HG02588 (cell line): ENCODE data around the gene DKK3.

ENCODE experiments used
- ATAC-seq: cut with Tn5 transposase; IDR thresholded peaks from one replicate; pipeline ENCODE4 v1.9.1; 2021; ENCODE audit warnings: mild to moderate bottlenecking, moderate library complexity; ENCODE audit not compliant: unreplicated experiment

Gene DKK3

DNA sequence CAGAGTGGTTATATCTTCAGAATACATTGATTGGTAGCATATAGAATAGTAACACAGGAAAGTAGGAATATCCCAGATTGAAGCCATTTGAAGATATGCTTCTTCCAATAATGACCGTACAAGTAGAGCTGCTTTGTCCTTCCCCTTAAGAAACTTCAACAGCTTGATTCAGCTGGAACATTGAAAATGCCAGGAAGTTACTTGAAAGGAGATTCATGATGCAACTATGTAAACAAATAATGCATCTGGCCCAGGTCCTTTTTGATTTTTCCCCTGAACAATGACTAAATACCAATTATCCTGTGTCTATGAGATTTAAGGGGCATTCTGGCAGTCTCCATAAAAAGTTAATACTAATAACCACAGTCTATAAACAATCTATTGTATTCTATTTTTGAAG, 3.0 kb downstream of the DKK3 start:
- no peak for ATAC-seq

DNA sequence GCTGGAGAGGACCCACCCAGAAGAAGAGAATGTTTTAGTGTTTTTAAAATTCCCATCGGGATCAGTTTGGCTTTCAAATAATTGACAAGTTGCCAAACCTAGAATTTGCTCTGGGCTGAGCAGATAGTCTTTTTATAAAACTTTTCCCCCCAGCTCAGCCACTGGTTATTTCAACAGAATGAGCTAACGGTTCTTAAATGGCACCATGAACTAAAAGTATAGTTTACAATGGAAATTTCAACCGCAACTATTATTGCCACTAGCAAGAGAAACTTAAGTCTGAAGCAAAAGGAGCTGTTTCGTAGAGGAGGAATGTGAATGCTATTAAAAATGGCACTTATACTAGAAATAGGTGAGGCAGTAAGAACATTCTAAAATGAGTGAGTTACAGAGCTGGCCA, 3.4 kb downstream of the DKK3 start:
- no peak for ATAC-seq

DNA sequence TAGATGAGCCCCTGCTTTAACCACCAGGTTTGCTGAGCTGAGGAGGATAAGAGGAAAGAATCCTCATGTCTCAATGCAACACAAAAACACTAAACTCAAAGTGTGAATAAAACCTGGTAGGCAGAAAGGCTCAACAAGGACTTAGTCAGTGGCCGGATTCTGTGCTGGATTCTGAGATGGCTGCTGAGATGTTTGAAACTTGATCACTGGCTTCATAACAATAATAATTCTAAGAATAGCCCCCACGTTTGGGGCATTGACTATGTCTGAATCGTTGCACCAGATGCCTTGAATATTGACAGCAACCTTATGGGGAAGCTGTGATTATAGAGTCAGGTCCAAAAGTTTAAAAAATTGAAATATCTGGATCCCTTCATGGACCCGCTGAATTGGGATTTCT, 4.6 kb downstream of the DKK3 start:
- no peak for ATAC-seq

DNA sequence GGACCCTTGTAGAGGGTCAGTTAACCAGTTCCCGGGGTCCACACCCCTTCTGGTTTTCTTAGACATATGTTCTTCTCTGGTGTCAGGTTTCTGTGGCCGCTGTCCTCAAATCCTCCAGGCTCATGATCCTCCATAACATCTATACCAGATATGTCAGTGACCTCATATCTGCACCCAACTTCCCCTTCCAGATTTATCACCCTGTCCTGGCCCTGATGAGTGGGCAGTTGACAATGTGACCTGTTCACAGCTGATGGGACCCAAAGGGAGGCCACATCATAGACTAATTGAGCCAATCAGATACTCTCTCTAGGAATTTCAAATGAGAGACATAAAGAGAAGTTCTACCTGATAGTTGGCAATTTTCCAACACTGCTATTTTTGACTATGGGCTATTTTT, 5.1 kb downstream of the DKK3 start:
- no peak for ATAC-seq

DNA sequence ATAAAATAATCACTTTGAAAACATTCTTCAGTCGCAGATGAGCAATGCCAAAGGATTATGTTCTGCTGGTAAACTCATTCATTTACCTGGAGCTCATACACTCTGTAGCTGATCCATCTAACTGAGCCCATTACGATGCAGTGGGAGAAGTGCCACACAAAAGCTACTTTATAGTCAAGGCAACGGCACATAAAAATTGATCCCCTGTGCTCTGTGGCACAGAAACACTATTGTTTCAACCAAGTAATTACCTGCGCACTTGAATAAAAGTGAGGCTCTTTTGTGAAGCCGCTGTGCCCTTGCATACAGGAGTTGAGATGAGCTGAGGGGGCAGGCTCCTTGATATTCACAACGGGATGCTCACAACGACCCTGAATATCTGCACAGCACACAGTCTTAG, 7.2 kb downstream of the DKK3 start:
- no peak for ATAC-seq

DNA sequence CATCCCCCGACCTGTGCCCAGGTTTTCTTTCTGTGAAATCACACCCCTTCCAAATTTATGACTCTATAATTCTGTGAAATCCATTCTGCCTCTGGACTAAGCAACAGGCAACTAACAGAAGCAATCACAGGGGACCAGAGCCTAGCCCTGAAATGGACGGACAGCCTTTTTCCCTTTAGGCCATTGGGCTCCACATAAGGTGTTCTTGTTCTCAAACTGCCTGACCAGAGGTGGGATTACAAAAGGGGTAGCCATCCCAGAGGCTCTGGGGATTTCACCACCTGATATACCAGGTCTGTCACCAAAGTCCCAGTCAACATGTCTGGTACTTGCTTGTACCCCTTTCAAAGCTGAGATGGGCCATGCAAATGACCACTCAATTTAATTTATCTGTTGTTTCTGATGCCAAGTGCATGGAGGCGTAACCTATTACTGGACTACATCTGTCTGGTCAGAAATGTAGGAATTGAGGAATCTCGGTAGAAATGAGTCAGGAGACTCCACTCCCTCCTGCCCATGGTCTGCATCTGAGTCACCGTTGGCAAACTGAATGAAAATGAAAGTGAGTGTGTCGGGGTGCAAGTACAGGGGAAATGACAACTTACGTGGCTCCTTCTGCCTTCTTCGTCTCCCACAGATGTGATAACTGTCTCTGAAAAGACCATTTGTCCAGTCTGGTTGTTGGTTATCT, 10.2 kb downstream of the DKK3 start:
- no peak for ATAC-seq

DNA sequence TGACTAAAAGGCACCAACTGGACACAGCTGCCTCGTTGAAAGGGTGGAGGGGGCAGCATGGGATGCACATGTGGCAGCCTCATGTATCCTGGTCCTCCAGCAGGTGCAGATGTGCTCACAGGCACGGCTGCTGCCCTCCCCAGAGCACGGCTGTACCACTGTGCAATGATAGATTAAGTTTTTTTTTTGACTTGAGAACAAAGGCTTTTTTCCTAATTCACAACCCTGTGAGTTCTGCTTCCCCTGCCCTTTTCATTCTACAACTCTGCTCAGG, 11.4 kb downstream of the DKK3 start:
- no peak for ATAC-seq

DNA sequence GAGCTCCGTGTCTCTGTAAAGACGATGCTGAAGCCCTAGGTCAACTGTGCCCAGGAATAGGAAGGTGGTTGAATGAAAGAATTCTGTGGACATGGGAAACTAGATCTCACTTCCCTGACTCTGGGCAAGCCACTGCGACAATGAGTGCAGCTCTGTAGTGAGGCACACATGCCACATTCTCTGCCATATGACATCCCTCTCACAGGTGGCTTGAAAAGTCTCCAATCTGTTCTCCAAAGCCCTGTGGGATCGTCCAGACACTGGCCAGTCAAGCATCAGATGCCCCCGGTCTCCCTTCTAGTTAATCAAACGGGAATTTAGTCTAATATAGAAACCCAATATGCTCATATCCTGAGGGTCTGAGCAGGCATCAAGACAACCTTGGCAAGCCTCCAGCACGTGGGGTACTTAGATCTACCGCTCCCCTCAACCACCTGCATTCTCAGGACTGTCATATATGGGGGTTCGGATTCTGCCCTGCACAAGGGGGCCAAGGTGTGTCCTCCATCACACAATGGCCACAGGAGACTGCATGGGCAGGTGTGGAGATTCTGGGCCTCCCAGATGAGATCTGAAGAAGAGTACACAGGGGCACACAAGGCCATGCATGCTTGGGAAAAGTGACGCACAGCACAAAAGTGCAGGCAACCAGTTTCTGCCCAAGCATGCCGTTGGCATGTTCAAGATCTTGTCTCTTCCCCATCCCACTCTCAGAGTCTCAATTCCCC, 11.9 kb downstream of the DKK3 start:
- no peak for ATAC-seq

DNA sequence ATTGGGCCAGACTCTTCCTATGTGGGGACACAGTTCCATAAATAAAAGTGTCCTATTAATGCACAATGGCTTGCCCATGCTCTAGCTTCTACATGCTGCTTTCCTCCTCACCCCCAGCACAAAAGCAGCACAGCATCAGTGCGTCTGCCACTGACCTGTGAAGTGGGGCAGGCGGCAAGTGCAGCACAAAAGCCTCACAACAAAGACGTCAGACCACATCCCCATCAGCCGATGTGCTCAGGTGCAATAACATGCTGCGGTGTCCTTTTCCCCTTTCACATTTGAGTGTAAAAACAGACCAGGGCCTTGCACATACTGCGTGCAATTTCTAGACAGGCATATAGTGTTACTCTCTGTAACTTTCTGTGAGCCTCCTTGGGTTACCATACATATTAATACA, 12.8 kb downstream of the DKK3 start:
- no peak for ATAC-seq

DNA sequence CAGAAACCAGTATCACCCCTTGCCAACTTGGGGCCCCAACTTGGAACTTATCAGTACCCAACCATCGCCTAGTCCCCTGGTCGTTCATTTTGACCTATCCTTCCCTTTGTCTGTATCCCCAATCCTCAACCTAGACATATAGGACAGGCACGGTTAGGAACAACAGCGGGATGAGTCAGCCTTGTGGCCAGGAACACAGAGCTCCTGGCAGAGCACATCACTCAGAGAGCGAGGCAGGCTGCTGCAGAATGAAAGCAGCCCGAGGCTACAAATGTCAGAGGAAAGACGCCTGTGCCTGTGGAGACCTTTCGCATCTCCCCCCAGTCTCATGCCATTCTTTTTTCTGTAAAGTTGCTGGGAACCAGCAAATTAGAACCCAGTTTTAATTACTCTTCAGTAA, 14.6 kb downstream of the DKK3 start:
- no peak for ATAC-seq

DNA sequence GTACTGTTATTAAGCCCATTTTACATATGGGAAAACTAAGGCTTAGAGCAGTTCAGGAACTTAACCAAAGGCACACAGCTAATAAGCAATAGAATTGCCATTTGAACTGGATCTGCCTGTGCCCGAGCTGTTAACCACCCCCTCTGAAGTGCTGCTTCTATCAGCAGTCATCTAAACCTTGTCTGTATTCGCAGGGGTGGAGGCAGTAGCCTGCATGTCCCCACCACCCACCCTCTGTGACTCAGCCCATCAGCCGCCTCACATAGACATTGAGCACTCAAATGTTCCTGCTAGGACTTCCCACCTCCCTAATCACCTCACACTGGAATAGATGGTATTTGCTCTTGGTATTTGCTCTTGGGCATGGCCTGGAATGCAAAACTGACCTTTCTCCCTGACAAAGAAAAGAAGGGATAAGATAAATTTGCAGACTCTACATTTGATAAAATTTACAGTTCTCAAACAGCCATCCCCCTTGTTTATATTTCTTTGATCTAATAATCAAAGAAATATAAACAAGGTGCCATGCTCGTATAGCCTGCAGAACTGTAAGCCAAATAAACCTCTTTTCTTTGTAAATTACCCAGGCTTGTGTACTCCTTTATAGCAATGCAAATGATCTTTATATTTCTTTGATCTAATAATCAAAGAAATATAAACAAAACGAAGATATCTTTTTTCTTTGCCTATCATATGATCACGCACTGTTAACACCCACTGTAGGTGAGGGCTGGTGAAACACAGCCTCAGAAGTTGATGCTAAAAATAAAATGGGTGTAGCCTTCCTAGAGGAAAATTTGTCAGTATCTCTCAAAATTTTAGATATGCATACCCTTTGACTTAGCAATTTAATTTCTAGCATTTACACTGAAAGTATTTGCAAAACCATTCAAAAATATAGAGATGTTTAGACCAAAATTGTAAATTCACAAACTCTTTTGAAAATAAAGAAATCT, 15.9 kb downstream of the DKK3 start:
- ATAC-seq, result no peak

DNA sequence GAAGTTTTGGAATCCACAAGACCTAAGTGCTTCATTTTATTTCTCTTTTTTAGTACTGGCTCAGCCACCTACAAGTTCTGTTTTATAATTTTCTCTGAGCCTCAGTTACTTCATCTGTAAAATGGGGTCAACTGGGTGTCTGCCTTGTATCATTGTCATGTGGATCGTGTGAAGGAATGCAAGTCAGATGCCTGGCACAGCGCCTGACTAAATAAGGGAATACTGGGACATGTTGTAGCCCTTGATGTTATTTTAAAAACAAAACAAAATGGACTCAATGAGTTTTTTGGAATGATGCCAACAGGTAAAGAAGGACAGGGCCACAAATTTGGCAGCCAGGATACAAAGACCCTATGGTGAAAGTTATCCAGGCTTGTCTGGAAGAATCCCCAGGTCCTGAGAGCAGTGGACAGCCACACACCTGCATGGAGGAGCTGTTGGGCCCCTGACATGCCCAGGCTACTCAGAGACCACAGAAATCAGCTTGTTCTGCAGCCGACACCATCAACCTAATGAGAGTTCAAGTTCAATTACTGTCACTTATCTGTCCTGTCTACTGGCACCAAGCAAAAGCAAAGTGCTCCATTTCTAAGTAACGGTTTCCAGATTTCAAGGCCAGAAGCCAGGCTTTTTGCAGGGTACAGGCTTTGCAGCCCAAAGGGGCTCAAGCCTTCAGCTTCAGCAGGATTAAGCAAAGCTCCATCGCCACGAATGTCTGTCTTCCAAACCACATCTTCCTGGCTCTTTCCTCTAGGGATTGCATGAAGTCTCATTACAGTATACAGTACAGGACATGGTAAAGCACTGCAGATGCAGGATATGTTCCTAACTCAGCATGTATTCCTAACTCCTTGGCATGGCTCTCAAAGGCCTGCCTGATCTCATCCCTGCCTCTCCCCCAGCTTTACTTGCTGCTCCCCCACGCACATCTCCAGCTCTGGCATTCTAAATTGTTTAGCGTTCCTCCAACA, 18.4 kb downstream of the DKK3 start:
- no peak for ATAC-seq

DNA sequence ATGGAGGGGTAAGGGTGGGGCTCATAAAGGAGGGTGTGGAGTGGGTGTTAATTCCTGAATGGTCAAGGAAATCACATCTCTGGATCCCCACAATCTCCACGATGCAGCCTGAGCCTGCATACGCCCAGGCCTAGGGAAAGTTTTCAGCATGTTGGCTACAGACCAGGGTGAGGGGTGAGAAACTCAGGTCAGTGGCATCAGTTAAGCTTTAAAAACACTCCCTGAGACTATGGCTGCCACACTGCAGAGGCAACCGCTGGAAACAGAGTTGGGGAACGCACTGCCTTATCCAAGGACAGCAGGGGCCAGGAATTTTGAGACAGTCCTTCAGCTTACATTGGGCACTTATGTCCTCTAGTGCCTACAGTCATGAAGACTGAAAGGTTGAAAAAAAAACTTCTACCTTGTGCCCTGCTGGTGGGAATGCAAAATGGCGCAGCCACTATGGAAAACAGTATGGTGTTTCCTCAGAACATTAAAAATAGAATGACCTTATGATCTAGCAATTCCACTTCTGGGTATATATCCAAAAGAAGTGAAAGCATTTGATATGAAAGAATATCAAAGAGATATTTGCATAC, 19.7 kb downstream of the DKK3 start:
- ATAC-seq, result no peak

DNA sequence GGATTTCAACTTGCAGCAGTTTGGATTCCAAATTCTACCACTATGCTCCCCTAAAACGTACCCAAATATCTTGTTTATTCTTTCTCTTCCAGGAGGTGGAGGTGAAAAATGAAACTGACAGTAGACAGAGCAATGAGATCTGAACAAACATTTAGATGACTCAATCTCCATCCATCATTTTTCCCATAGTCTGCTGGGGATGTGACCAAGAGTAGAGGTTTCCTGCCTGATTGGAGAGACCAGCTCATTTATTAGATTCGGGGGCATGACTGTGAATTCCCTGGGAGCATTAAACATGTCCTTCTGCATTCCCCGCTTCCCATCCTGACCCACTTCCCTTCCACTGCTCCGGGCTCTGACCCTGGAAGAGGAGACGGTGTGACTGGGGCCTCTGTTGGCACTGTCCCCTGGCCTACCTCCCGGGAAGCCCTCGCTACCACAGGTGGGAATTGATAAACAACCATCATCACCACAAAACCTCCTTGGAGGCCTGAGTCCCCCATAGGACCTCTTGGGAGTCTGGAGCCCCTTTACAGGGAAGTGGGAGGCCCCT, 20.3 kb downstream of the DKK3 start:
- no peak for ATAC-seq

DNA sequence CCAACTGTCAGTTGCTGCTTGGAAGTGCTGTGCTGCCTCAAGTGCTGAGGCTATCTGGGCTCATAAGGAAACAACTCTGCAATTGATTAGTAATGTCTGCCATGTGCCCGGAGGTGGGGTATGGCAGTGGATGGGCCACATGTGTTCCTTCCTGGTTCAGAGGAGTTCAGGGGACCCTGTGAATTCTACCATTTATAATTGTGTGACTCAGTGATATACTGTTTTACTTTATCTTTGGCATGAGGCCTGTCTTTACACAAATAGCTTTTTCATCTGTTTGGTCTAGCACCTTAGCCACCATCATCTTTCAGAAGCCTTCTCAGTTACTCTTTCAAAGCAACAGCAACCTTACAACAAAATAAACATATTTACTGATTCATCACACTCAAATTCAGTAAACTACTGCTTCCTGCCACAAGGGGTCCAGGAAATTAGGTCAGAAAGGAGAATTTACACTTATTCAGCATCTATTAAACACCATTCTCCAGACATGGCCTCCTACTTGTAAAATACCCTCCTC, 20.9 kb downstream of the DKK3 start:
- ATAC-seq, result no peak

DNA sequence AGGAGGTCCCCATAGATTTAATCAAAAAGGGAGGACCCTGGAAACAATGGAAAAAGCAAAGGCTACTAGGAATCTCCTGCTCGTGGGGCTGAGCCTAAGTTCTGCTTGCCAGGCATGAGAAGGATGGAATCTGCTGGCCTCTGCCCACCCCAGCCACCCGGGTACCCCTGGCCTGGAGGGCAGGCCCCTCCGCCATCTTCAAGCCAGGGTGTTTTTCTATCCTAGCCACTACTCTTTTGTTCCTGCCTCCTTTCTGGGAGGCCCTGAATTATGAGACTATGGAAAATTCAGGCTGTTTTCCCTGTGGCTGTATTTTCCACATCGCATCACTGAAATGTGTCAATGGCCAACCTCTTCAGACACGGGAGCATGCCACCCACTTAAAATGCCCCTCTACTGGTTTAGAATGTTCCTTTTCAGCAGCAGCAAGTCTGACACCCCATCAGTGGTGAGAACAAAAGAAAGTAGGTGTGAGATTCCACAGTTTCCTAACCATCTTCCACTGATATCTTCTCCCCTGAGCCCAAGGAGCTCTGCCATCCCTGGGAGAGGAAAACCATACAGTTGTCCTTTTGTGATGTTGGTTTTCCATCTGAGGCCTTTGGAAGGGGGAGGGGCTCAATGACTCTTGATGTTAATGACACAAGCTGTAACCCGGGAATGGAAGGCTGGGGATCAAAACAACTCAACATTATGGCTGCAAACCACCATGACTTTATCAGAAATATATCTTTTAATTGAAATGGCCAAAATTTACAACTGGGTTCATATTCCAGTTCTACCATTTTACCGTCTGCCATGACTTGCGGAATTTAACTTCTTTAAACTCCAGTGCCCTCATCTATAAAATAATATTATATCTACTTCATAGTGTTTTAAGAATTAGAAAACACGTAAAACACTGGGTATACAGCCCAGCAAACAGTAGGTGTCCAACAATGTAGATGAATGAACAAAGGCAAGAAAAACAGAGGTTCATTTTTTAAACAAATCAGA, 22.2 kb downstream of the DKK3 start:
- no peak for ATAC-seq

DNA sequence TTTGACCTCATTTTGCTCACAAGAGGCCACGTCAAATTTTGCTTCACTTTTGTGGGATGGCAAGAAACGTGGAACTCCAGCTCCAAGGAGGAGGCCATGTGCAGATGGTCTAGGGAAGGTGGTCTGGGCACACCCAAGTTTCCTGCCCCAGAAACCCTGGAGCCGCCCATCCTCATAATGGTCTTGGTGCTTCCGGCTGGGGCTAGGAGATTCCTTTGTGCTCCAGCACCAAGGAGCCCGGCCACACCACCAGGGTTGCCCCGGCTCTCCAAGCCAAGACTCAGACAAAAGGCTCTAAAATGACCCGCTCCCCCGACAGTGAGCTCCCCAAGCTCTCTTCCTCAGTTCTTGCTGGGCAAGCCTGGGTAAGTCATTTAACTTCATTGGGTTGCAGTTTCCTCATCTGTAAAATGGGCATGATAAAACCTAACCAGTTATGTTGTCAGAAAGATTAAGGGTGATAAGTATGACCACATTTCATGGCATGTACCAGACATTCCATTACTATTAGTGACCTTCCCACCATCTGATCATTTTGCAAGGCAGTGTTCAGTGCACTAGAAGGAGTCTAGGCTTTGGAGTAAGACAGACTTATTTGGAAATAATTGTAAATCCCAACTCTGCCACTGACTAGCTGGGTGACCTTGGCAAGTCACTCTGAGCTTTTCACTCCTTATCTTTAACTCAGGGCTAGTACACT, 23.3 kb downstream of the DKK3 start:
- no peak for ATAC-seq

DNA sequence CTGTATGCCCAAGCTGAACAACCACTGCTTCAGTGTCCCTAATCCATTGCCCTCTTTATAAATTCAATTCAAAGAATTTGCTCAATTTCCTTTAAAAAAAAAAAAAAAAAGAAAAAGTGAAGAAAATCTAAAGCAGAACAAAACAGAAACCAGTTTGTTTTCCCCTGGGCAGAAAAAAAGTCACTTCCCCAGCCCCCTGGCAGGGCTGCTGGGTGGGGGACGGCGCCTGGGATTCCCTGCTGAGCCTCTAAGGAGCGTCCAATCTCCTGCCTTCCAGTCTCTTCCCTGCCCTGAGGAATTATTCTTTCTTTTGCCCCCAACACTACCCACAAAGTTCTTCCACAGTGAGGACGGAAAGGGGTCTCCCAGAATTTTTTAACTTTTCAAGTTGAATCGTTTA, 23.9 kb downstream of the DKK3 start:
- ATAC-seq, result no peak
